ENCODE measurements around the gene FOXM1.

Gene FOXM1

DNA sequence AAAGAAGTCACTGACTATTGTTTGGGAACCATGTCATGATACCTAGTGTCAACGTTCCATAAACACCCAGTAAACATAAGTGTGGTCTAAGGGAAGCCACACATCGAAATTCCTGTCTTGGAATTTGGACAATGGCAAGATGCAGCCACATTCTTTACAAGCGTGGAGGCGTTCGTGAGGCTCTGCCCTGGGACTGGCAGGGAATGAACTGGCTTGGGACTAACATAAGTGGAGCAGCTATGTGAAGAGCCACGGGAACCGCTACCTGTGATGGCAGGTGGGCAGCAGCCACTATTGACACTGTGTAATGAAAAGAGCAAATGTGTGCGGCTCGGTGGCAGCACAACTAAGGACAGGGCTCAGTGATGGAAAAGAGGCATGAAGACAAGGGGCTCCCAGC, 32.2 kb downstream of the FOXM1 start:
- DNase-seq (ENCODE audit: extremely low read depth in 1 of 2, low read depth in 1 of 2), result no peak

DNA sequence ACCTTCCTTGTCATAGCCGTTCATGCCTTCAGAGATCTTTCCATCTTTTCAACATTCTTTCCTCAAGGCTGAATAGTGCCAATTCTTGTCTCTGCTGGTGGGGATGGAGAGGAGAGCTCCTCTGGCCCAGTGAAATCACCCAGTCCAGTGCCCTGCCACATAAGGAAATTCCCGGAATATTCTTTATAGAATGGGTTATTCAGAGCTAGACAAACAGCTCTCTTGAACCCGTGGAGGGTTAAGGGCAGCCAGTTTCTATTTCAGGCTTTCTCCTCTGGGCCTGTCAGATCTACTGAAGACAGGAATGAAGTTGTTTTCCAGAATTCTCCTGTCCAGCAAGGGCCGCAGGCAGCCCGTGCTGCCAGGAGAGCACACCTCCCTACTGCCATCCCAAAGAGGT, 34.0 kb downstream of the FOXM1 start:
- DNase-seq (ENCODE audit: extremely low read depth in 1 of 2, low read depth in 1 of 2), result no peak

DNA sequence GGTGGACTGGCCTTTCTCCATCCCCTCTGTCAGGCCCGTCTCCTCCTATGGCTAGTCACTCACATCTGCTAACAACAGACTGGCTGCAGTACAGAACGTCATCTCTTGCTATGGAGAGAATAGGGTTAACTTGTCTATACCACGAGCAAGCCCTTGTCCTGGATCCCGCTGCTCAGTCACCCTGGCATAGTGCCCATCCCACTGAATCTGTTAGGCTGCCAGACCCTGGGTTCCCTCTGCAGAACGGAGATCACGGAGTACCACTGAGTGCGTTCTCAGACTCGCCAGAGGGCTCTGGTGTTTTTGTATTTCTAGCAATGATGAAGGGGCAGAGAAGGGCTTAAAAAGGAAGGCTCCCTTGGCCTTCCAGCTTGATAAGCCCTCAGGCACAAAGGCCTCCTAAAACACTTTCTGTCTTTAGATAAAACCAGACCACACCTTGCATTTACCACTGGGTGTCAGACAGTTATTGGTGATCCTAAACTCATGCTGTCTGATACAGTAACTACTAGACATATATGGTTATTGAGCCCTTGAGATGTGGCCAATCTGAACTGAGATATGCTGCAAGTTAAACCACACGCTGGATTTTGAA, 35.8 kb downstream of the FOXM1 start:
- DNase-seq (ENCODE audit: extremely low read depth in 1 of 2, low read depth in 1 of 2), result no peak

DNA sequence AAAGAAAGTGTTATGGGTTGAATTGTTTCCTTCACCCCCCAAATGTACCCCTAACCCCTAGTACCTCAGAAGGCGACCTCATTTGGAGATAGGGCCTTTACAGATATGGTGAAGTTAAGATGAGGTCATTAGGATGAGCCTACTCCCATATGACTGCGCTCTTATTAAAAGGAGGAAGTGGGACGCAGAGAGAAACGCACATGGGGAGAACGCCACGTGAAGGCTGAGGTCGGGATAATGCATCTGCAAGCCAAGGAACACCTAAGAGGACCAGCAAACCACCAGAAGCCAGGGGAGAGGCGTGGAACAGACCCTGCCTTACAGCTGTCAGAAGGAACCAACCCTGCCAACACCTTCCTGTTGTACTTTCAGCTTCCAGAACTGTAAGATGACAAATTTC, 40.4 kb downstream of the FOXM1 start:
- DNase-seq (ENCODE audit: extremely low read depth in 1 of 2, low read depth in 1 of 2), result no peak

DNA sequence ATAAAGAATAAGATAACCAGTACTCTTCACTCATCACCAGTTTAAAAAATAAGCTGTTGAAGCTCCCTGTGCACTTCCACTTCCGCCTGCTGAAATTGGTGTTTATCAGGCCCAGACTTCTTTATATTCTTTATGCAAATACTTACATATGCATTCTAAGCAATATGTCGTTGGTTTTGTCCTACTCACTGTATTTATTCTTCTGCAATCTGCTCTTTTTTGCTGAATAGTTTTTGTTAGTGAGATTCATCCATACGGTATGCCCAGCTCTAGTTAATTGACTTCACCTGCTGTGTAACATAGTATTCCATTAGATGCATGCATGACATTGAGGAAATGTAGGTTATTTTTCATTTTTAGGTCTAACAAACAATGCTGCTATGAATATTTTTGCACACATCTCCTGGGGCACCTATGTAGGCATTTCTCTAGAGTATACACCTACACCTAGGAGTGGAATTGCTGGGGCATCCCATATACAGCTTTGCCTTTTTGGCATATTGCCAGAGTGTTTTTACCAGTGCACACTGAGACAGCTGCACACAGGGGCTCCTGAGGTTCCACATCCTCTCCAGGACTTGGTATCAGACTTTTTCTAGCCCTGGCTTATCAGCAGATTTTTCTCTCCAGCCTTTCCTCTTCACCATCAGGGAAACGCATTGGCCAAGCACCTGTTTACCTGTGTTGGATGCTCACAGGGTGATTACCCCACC, 41.1 kb downstream of the FOXM1 start:
- DNase-seq (ENCODE audit: extremely low read depth in 1 of 2, low read depth in 1 of 2), result no peak

DNA sequence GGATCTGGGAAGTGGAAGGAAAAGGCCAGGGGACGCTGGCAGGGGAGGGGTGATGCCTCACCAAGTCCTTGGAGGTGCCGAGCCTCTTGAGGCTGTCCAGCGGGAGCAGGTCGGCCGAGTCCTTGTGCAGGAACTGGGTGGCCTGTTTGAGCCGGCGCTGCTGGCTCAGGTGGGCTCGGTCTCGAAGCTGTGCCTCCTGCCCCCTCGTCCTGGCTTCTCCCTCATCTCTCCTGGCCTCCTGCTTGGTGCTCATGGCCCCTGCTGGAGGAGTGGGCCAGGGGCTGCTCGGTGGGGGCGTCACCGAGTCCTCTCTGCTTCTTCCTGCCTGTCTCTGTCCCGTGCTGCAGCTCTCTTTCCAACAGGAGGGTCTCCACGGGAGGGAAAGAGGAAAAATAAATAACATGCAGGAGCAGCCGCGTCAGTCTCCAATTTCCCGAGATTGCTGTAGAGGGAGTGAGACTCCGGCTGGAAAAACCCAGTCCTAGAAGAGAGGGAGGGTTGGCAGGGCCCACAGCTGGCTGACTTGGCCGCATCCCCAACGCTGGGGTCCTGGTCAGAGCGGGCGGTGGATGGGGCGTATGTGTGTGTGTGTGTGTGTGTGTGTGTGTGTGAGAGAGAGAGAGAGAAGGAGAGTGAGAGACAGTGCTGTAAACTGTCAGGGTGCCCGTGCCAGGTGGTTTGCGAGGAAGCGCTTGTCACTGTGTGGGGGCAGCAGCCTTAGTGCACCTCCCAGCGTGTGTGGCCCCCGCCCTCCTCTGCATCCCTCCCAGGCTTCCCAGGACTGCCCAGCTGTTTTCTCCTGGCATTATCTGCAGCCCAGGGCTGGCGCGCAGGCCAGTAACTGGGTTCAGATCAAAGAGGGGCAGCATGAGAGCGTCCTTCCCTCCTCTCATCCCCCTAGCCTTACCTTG, 42.1 kb downstream of the FOXM1 start, which contains the start of gene NRIP2:
TSS of gene NRIP2 (minus strand) at position 455 of the 911 bp plus-strand sequence. CDS start at position 403, 52 bp downstream.
- DNase-seq (ENCODE audit: extremely low read depth in 1 of 2, low read depth in 1 of 2), result no peak

DNA sequence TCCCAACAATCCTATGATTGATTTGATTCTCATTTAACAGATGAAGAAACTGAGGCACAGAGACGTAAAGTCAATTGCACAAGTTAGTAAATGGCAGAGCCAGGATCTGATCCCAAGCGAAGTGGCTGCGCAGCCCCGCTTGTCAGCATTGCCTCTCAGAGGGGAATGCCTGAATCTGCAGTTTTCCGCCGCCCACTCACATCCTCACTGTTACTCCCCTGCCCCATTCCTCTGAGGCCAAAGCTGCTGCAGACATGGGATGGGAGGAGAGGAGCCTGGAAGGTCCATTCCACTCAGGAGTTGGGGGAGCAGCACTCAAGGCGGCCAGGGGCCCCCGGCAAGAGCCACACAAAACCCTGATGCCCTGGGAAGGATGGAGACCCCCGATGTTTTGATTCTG, 43.2 kb downstream of the FOXM1 start:
- no peak for DNase-seq (ENCODE audit: extremely low read depth in 1 of 2, low read depth in 1 of 2)

GRCh38 chr12:2833327-2833726, 43.6 kb downstream of the FOXM1 start:
- DNase-seq (ENCODE audit: extremely low read depth in 1 of 2, low read depth in 1 of 2), result no peak

- DNase-seq (ENCODE audit: extremely low read depth in 1 of 2, low read depth in 1 of 2), result no peak
Observed at GRCh38 chr12:2832550-2833127, 44.3 kb downstream of the FOXM1 start.

- DNase-seq (ENCODE audit: extremely low read depth in 1 of 2, low read depth in 1 of 2), result no peak
Observed at GRCh38 chr12:2829275-2829674, 47.7 kb downstream of the FOXM1 start.

GRCh38 chr12:2826721-2827515, 50.1 kb downstream of the FOXM1 start:
- DNase-seq (ENCODE audit: extremely low read depth in 1 of 2, low read depth in 1 of 2), result no peak

DNA sequence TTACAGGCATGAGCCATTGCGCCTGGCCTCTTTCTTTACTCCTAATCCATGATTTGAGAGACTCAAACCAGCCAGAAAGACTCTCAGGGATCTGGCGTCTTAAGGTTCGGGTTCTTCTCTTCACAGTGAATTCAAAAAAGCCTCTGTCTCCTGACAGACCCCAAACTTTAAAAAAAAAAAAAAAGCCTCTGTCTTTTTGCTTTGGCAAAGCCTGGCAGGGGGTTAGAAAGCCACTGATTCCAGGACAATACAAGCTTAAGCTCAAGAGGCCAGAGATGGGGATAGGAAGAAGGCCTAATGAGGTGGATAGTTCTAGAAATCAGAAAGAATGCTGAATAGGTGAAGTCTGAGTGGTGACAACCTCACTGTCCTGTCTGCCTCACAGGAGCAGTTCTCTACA, 50.9 kb downstream of the FOXM1 start:
- no peak for DNase-seq (ENCODE audit: extremely low read depth in 1 of 2, low read depth in 1 of 2)

DNA sequence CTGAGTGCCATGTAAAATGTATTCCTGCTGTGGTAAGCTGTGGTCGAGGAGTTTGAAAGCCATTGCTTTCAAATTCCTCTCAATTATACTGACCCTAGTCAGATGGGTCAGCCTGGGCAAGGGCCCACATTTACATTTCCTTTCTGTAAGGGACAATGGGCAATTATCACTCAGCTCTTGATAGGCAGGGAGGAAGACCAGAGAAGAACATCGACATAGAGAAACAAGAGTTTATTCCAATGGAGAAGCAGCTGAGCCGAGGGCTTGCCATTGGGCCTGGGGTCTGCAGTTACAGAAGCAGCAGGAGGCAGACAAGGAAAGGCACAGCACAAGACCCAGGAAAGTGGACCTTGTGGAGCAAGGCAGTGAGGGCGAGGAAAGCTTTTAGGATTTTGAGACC, 51.8 kb downstream of the FOXM1 start:
- no peak for DNase-seq (ENCODE audit: extremely low read depth in 1 of 2, low read depth in 1 of 2)

- no peak for DNase-seq (ENCODE audit: extremely low read depth in 1 of 2, low read depth in 1 of 2)
Observed at GRCh38 chr12:2824541-2824940, 52.4 kb downstream of the FOXM1 start.

DNA sequence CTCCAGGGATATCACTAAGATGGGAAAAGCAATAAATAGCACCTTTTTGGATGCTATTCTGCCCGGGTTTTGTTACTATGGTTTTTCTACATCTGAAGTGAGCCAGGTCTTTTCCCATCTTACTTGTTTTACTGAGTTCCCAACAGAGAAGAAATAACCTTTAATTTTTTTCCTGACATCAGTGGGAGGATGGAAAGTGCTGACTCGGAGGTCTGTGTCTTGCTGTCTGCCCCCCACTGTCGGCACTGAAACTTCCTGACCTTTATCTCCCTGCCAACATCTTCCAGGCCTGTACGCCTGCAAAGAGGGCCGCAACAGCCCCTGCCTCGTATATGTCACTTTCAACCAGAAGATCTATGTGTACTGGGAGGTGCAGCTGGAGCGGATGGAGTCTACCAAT, 53.5 kb downstream of the FOXM1 start:
- DNase-seq (ENCODE audit: extremely low read depth in 1 of 2, low read depth in 1 of 2), result no peak

DNA sequence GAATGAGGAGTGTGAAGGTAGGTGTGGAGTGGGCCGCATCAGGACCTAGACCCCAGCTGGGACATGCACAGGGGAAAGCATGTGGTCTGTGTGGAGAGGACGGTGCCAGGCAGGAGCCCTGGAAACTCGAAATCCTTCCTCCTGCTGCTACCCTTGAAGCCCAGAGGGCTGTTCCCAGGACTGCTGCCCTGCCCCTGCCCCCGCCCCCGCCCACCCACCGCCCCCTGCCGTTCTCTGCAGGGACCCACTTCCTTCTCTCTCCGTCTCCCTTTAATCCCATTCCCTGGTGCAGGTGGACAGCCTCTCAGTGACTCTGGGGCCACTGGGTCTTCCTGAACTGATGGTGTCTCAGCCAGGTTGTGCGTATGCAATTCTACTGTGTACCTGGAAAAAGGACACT, 56.5 kb downstream of the FOXM1 start:
- DNase-seq (ENCODE audit: extremely low read depth in 1 of 2, low read depth in 1 of 2), result no peak

DNA sequence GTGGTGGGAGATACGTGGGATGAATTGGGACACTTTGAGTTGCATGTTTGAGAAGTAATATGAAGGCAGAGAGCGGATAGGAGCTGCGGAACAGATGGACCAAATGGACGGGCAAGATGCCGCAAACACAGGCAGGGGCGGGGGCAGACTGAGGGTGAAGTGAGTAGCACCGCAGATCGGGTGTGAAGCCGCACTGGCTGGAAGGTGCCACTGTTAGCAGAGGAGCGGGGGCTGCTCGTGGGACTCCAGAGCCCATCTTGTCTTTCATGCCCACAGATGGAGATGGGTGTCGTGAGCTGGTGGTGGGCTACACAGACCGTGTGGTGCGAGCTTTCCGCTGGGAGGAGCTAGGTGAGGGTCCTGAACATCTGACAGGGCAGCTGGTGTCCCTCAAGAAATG, 57.2 kb downstream of the FOXM1 start:
- no peak for DNase-seq (ENCODE audit: extremely low read depth in 1 of 2, low read depth in 1 of 2)

DNA sequence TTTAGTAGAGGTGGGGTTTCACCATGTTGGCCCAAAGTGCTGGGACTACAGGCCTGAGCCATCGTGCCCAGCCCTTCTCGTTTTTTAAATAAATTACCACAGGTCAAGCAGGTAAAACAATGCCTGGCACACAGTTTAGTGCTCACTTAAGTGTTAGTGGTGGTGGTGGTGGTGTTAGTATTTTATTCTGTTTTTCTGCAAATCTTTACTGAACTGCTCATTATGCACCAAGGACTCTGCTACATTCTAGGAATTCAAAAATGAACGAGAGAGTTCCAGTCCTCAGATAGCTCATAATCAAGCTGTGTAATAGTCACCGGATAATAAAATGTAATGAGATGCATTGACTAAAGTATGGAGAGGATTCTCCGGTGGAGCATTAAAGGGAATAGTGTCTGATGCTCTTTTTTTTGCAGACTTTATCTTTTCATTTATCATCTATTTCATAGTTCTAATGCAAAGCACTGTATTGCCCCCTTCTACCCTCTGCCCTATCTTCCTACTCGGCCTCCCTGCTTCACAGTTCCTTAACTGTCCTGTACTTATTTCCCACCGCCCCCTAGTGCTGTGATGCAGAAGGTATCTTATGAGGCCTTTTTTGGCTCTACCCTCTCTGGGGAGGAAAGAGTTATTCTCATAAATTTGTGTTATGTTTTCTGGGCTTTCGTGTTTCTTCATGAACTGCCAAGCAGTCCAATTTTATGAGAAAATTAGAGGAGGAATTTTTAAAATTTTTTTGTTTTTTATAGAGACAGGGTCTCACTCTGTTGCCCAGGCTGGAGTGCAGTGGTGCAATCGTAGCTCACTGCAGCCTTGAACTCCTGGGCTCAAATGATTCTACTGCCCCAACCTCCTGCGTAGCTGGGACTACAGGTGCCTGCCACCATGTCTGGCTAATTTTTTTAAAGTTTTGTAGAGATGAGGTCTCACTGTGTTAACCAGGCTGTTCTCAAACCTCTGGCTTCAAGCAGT, 63.5 kb downstream of the FOXM1 start:
- peak in 1 of 2 donors; percentile 17 for DNase-seq (ENCODE audit: extremely low read depth in 1 of 2, low read depth in 1 of 2)

Measured in activated CD8-positive, alpha-beta memory T cell treated with anti-CD3 and anti-CD28 coated beads for 1 hour (primary cell).